KOPT-K1 (cell line): Measurements from ENCODE around the gene TM4SF18.

Experiments used
- H3K27ac ChIP-seq: fragments of 200-600 bp; sonication (generic); 2 replicates; pipeline ENCODE4 v1.5.1; 2016; ENCODE audit warnings: antibody characterized with exemption, mild to moderate bottlenecking, low read depth, low read length; ENCODE audit not compliant: poor library complexity, severe bottlenecking
- H3K36me3 ChIP-seq: fragments of 200-600 bp; sonication (generic); 2 replicates; pipeline ENCODE4 v1.5.1; 2017; ENCODE audit warnings: antibody characterized with exemption, mild to moderate bottlenecking, low read length, moderate library complexity; ENCODE audit not compliant: insufficient read depth
- H3K9me3 ChIP-seq: fragments of 200-600 bp; sonication (generic); 2 replicates; pipeline ENCODE4 v1.5.1; 2017; ENCODE audit warnings: antibody characterized with exemption, low read length, mild to moderate bottlenecking; ENCODE audit not compliant: insufficient read depth, poor library complexity, severe bottlenecking

TM4SF18 gene

DNA sequence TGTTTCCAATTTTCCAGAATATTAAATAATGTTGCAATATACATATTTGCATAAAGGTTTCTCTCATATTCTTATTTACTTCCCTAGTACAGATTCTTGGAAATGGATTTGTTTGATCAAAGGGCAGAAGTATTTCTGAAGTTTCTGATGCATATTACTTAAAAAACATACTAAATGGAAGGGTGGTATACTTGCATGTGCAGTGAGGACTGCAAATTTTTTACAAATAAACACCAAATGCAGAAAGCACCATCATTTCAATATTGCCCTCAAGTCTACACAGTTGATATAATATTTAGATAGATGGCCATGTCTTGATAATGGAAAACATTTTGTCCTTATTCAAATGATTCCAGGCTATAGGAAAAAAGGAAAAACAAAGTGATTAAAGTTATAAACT is 12.3 kb downstream of the TM4SF18 start:
- Histone ChIP-seq H3K36me3 (no peaks in the 10 kb centered on the region), H3K27ac (no peak overlapping the region), H3K9me3 (no peaks in the 10 kb centered on the region)

DNA sequence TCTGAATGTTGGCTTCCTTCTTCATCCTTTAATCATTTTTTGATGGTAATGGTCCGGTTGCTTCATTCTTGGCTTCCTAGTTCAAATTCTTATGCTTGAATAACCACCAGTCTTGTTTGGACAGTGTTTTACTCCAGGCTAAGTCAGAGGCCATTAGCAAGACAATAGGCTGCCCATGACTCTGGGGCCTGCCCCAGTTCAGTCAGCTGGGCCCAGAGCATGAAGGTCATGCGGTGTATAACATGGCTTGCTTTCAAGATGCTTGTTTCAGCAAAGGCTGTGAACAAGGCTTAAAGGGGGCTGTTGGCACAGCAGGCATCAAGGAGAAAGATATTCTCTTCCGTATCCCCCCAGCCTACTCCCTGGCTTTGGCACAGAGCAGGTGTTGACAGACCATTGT is 13.7 kb downstream of the TM4SF18 start:
- Histone ChIP-seq H3K36me3 (no peaks in the 10 kb centered on the region), H3K27ac (no peak overlapping the region), H3K9me3 (no peaks in the 10 kb centered on the region)

GRCh38 chr3:149317072-149317471 is 16.4 kb downstream of the TM4SF18 start:
- H3K9me3 ChIP-seq = peaks cover 3% of the 10 kb centered on the region
- H3K27ac ChIP-seq = no peak overlapping the region
- no peaks in the 10 kb centered on the region for H3K36me3 ChIP-seq

GRCh38 chr3:149316437-149316836 is 17.0 kb downstream of the TM4SF18 start:
- Histone ChIP-seq H3K27ac (no peak overlapping the region), H3K36me3 (no peaks in the 10 kb centered on the region), H3K9me3 (peaks cover 4% of the 10 kb centered on the region)

- Histone ChIP-seq H3K36me3 (no peaks in the 10 kb centered on the region), H3K27ac (no peak overlapping the region), H3K9me3 (peaks cover 4% of the 10 kb centered on the region)
Measured at GRCh38 chr3:149315694-149316093, 17.7 kb downstream of the TM4SF18 start.

GRCh38 chr3:149314807-149315578 is 18.4 kb downstream of the TM4SF18 start:
- Histone ChIP-seq H3K27ac (no peak overlapping the region), H3K36me3 (no peaks in the 10 kb centered on the region)

GRCh38 chr3:149313542-149313941 is 19.9 kb downstream of the TM4SF18 start:
- peaks cover 4% of the 10 kb centered on the region for H3K9me3 ChIP-seq

More at GRCh38 chr3:149314807-149315578, 18.4 kb downstream of the TM4SF18 start:
- H3K9me3 ChIP-seq = peaks cover 4% of the 10 kb centered on the region

GRCh38 chr3:149310796-149311534 is 22.5 kb downstream of the TM4SF18 start:
- Histone ChIP-seq H3K9me3 (peaks cover 4% of the 10 kb centered on the region), H3K36me3 (no peaks in the 10 kb centered on the region), H3K27ac (no peak overlapping the region)

More at GRCh38 chr3:149313542-149313941, 19.9 kb downstream of the TM4SF18 start:
- Histone ChIP-seq H3K27ac (no peak overlapping the region), H3K36me3 (no peaks in the 10 kb centered on the region)

GRCh38 chr3:149307435-149307783 is 26.0 kb downstream of the TM4SF18 start:
- no peak overlapping the region for H3K27ac ChIP-seq
- H3K36me3 ChIP-seq = no peaks in the 10 kb centered on the region
- H3K9me3 ChIP-seq = peaks cover 4% of the 10 kb centered on the region

GRCh38 chr3:149306751-149307434 is 26.5 kb downstream of the TM4SF18 start:
- H3K36me3 ChIP-seq = no peaks in the 10 kb centered on the region
- H3K9me3 ChIP-seq = no peaks in the 10 kb centered on the region
- no peak overlapping the region for H3K27ac ChIP-seq

- H3K9me3 ChIP-seq = no peaks in the 10 kb centered on the region
- H3K27ac ChIP-seq = no peak overlapping the region
- H3K36me3 ChIP-seq = no peaks in the 10 kb centered on the region
Measured at GRCh38 chr3:149305376-149305775, 28.1 kb downstream of the TM4SF18 start.

DNA sequence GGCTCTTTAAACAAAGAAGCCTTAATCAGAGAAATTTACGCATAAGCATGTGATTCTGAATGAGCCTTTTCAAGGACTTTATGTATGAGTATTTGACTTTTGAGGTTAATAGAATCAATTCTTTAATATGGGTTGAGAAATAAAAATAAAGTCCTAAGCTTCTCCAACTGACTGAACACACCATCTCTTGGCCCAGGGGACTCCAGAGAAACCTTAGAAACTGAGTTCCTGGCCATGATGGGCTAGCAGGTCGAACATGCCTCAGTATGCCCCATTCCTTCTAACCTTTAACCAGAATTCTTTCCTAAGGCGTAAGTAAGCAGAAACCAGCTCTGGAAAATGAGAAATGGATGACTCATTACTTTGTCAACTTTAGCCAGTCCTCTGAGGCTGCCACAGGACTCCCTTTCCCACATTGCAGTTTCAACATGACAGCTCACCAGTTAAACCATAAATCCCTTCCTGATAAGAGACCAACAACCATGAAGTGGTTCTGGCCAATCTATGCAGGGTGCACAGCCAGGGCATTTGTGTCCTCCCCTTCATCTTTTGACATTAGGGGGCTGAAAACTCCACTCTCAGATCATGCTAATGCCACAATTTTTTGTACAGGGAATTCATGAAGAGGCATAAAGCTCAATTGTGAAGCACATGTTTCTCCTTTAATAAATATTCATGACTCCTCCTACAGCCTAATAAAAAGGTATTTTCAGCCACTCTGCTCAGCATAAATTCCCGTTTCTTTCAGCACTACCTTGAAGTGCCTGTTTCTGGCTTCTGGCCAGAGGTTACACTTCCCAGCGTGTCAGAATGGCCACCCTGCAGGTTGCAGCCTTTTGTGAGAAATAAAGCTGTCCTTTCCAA is 33.3 kb downstream of the TM4SF18 start:
- Histone ChIP-seq H3K36me3 (no peaks in the 10 kb centered on the region), H3K27ac (no peak overlapping the region), H3K9me3 (no peaks in the 10 kb centered on the region)

DNA sequence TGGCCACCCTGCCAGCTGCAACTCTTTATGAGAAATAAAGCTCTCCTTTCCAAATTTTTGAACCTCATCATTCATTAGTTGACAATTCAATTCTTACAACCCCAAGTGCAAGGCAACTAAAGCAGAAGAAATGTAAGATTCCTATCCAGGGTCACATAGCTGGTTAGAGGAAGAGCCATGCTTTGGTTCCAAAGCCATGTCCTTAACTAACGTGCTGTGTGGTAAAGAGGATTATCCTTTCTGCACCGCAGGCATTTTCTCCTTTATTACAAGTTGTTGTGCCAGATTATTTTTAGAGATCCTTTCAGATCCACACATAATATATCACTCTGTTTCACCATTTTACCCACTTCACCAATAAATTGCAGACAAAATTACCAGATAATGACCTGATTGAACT is 36.5 kb downstream of the TM4SF18 start:
- H3K36me3 ChIP-seq = no peaks in the 10 kb centered on the region
- H3K27ac ChIP-seq = no peak overlapping the region
- H3K9me3 ChIP-seq = no peaks in the 10 kb centered on the region

DNA sequence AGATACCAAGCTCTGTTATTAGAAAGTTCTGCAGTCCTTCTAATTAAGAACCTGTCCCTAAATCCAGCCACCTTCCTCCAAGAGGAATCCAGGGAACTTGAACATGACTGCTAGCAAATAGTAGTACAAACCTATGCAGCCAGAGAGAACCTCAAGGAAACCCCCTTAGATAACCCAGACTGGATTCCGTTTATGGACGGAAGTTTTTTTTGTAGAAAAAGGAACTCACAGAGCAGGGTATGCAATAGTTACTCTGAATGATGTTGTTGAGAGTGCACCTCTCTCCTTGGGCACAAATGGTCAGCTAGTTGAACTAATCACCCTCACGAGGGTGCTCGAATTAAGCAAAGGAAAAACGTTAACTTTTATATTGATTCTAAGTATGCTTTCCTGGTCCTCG is 40.8 kb downstream of the TM4SF18 start:
- Histone ChIP-seq H3K27ac (no peak overlapping the region), H3K36me3 (no peaks in the 10 kb centered on the region), H3K9me3 (no peaks in the 10 kb centered on the region)
